NOMO-1 (cell line): ENCODE results near the gene KRT71.

Experiments
- DNase-seq, 2 experiments: peaks; one replicate each; lab custom pipeline; 2025; ENCODE audit not compliant: unreplicated experiment in 2 of 2; lab: John Stamatoyannopoulos, UW

The KRT71 gene

DNA sequence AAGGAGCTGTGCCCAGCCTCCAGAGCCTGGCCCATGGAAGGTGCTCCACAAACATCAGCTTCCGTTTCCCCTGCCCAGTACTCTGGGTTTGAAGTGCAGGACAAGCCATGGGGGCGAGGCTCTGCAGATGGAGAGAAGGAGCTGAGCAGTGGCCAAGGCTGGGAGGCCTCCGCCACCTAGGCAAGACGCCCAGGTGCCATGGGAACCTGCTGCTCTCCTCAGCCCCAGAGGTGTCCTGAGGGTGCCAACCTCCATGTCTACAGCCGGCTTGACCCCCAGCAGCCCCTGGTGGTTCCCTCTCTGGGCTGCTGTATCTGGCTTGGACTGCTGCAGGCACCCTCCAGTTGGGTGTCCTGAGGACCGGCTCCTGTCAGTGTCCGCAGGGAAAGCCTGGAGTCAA, 12.4 kb downstream of the KRT71 start:
- DNase-seq: no peak

- no peak for DNase-seq
Observed at GRCh38 chr12:52539821-52540173, 13.1 kb downstream of the KRT71 start.

DNA sequence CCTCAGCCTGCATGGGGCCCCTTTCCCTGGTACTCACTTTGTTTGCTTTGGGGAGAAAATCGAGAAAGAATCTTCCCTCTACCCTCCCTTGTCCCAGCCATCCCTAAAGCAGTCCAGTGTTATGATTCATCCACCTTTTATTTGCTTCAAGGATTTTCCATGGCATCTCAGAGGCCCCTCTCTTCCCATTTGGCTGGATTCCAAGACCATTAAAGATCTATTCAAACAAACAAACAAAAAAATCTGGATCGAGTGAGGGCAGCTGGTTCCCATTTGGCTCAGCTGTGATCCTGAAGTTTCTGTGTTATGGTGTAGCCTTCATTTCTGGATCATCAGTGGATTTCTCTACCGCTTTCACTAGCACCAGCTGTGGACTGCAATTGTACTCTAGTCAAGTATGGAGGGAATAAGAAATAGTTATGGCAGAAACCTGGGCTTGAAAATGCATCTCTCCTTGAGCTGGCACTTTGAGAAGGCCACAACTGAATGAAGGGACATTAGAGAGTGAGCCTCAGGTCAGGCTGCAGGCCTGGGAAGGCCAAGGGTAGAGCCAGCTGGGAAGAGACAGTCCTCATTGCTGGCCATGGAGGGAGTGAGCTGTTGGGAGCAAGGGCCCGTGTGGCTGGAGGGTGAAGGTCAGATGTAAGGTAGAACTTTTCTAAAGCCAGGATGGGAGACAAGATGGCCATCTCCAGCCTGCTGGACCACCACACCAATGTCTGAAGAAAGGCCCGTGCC, 13.7 kb downstream of the KRT71 start:
- no peak for DNase-seq

- no peak for DNase-seq
Observed at GRCh38 chr12:52537101-52537500, 15.8 kb downstream of the KRT71 start.

DNA sequence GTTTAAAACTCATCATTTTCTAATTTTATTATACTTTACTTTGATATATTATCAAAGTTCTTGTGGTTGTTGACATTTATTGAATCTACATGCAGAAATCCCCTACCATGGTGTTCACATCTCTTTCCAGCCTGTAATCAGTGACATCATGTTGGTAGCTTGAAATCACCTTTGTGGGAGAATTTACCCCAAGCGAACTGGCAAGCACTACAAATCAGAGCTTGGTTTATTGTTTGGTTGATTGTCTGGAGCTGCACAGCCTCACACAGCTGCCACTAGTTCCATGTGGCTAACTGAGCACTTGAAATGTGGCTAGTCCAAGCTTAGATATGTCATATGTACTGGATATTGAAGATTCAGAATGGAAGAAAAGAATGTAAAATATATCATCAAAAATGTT, 17.4 kb downstream of the KRT71 start:
- no peak for DNase-seq

DNA sequence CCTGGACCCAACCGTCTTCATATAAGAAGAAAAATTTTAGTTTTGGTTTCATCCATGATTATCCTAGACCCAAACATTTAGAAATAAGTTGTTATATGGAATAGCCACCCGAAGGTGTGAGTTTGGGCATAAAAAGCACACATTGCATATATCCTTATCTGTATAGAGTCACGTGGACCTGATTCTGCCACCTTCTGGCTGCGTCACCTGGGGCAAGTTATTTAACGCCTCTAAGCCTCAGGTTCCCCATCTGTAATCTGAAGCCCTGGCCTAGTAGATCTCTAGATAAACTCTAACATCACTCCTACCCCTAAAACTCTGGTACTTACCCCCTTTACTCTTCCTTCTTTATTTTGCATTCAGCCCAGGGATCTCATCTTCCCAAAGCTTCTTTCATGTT, 18.5 kb downstream of the KRT71 start:
- DNase-seq: no peak

GRCh38 chr12:52533686-52534470, 19.1 kb downstream of the KRT71 start:
- DNase-seq: no peak

GRCh38 chr12:52532636-52533035, 20.3 kb downstream of the KRT71 start:
- no peak for DNase-seq

DNA sequence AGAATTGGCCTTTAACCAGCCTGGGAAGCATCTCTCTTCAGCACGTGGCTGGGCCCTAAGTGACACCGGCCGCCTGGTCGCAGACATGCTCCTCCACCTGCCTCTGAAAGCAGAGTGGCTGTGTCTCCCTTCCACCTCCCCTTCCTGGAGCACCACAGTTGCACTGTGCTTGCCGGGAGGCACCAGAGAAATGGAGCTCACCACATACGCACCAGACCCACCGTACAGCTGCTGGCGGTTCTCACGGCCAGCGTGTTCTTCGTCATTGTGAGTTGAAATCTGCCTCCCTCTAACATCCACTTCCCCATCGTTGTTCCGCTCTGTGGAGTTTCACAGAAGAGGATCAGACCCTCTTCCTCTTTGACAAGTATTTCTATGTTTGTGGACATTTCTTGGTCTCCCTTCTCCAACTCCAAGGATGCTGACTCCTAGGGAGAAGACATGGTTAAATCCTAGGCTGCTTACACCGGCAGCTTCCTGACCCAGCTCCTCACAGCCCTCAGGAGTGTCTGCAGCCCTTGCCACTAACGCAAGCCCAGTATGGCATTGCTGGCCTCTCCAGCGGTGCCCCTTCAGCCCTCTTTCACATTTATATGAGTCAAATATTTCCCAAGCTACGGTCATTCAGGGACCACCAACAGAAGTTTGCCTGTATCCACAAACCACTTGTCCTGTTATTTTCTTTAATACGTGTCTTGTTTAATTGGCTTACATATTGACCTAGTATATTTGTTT, 21.2 kb downstream of the KRT71 start:
- peak; percentile 38 to 65 for DNase-seq

DNA sequence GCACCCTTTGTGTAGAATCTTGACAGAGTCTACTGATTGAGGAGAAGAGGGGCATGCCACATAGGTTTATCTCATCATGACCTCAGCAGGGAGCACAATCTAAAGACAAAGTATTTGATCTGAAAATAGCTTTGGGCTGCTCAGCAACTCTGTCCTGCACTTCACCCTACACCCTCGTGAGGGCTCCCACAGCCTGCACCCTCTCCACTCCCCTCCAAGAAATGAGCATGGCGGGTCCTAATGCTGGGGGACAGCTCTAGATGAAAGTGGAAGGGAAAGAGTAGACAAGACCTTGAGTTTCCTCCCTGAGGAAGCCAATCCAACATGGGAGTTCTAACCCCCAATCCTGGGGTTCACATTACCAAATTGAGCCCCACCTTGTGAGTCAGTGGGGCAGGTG, 22.0 kb downstream of the KRT71 start:
- no peak for DNase-seq

DNA sequence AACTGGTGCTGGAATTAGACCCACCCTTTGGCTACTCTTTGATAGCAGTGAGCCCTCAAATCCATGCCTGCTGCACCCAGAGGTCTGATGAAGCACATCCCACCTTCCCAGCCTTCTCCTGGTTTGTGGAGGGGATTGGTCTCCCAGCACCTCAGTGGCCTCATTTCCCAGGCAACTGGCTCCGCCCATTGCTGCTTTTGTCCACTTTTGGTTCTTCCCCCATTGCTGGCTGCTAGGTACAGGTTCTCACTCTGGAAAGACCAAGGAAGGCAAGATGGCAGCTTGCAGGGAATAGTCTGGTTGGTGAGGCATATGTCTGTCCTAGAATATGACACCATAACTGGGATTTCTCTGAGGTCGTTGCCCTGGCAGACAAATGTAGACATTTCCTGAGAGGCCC, 22.6 kb downstream of the KRT71 start:
- DNase-seq: no peak

DNA sequence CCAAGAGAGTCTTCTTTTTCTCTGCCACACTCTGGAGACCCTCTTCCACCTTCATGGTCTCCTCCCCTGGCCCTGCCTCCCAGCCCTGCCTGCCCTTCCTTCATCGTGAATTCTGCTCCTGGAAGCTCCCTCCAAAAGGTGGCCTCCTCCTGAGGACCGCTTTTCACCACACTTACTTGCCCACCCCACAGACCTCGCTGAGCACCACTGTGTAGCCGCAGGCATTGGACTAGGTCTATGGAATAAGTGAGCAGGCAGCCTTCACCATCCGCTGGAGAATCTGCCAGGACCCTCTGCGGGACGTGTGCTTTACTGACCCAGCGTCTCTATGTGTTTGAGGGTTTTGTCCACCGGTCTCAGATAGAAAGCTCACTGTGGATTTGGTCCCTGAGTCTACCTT, 23.1 kb downstream of the KRT71 start:
- no peak for DNase-seq

DNA sequence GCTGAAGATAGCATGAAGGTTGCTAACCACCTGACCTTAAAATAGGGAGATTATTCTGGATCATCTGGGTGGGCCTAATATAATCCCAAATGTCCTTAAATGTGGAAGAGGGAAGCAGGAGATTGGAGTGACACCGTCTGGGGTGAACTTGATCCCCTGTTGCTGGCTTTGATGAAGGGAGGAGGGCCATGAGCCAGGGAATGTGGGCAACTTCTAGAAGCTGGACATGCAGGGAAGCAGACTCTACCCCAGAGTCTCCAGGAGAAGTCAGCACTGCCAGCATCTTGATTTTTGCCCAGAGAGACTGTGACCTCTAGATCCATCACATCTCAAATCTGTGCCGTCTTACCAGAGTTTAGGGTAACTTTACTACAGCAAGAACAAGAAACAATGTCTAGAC, 23.5 kb downstream of the KRT71 start:
- no peak for DNase-seq

- DNase-seq: no peak
Observed at GRCh38 chr12:52528641-52529143, 24.3 kb downstream of the KRT71 start.

DNA sequence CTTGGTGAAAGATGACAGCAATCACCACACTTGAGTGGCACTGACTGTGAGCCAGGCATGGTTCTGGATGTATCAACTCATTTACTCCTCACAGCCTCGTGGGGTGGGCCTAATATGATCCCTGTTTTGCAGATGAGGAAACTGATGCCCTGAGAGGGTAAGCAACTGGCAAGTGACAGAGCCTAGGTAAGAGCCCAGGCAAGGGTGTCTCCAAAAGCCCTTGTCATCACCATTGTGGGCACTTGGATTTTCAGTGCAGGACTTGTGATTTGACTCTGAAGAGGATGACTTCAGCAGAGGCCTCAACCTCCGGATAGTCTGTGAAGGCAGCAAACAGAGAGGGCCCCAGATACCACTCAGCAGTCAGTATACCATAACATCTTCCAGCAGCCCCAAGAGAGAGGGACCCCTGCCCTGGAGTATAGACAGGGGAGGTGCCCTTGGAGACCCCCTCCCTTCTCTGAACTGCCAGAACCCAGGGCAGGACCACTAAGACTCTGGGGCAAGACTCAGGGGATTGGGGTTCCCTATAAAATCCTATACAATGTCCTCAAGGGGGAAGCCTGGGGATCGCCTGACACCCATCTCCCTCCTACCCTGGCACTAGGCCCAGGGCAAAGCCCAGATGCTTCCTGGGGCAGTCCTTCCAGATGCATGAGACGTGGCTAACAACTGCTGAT, 25.7 kb downstream of the KRT71 start:
- DNase-seq: no peak

DNA sequence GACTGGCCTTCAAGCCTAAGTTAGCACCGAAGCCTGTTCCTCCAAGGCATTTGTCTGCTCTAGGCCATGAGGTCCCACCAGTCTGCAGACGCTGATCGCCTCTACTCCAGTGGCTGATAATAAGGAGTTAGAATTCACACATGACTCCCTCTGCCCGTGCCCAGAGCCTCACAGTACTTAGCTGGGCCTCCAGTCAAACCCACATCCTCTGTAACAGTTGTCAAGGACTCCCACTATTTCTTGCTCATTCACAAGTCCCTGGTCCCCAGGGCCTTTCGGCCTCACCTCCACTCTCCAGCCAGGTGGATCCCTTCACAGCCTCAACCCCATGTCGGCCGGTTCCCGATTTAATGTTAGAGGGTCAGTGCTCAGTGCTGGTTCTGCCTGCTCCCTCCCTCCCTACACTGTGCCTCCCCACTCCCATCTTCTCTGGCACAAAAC, 26.4 kb downstream of the KRT71 start:
- DNase-seq: no peak

GRCh38 chr12:52525661-52526499, 27.1 kb downstream of the KRT71 start:
- no peak for DNase-seq

DNA sequence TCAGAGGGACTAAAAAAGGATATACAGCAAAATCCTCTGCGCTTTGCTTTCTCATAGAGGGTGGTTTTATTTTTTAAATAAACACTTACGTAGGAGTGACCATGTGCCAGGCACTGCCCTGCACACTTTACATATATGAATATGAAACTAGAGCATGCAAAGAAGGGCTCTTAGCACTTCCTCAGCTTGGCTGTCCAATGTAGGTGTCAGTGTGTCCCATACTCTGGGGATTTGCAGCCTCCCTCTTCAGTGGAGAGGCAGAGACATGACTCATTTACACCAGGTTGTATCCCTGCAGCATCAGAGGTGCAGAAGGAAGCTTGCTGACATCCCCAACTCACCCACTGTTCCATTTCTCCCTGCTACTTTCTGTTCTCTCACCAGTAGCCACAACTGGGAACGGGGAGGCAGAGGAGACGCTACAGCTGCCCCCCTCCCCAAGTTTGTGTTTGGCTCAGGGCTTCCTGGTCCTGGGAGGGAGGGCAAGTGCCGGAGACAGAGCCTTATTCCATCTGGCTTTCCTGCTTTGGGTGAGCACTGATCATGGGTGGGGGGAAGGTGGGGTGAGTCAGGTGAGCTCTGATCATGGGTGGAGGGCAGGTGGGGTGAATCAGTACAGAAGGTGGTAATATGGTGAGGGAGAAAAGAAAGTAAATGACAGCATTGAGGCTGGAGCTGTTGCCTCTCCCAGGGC, 27.9 kb downstream of the KRT71 start:
- DNase-seq: no peak

GRCh38 chr12:52524241-52524897, 28.6 kb downstream of the KRT71 start:
- DNase-seq: no peak
